Stimulated activated CD4-positive, alpha-beta T cell treated with anti-CD3 and anti-CD28 coated beads, Interleukin-12 subunit alpha, Interleukin-12 subunit beta, amount 100 ng/mL, for 24 hours (primary cell): ENCODE results near the gene RASL11A.
"Not testable (repeated sequence)": the region's sequence is repeated elsewhere in the genome, so short reads cannot be mapped to it uniquely, and the experiment has no call there.

Experiments used
- DNase-seq, 2 experiments: peaks; one replicate each; pipeline ENCODE4 v3.0.0-alpha.2; 2020; ENCODE audit warnings: low read depth in 2 of 2

Gene RASL11A

GRCh38 chr13:27270594-27271520 lies at the start of gene RASL11A:
RASL11A (plus strand) TSS chr13:27270830; CDS start chr13:27270945, 115 bp downstream.
- peak; percentile 50 to 61 for DNase-seq

GRCh38 chr13:27222100-27222499 lies 48.5 kb upstream of the RASL11A start:
- DNase-seq: not testable (repeated sequence)

GRCh38 chr13:27226991-27227390 lies 43.6 kb upstream of the RASL11A start:
- DNase-seq: no peak

DNA sequence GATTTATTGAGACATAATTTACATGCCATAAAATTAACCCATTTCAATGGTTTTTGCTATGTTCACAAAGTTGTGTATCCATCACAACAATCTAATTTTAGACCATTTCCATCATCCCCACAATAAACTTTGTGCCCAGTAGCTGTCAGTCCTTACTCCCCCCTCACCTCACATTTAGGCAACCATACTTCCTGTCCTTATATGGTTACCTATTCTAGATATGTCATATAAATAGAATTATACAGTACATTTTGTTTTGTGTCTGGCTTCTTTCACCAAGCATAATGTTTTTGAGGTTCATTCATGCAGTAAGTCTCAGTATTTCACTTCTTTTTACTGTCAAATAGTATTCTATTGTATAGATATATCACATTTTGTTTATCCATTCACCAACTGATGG lies 42.5 kb upstream of the RASL11A start:
- DNase-seq: no peak

- no peak for DNase-seq
These were observed 41.0 kb upstream of the RASL11A start for GRCh38 chr13:27229642-27230041.

DNA sequence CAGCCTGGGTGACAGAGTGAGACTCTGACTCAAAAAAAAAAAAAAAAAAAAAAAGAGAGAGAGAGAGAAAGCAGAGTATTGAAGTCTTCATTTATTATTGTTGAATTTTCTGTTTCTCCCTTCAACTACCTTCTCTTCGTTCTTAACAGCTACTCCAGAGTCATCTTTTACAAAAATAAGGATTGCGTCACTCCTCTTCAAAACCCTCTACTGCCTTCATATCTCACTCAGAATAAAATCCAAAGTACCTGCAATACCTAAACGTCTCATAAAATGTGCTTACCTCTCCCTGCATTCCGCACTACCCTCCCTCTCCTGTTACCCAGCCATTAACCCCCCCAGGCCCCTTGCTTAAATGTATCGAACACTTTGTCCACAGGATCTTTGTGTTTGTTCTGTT lies 36.7 kb upstream of the RASL11A start:
- no peak for DNase-seq

- DNase-seq: no peak
These were observed 34.2 kb upstream of the RASL11A start for GRCh38 chr13:27236478-27236877.

GRCh38 chr13:27242702-27243101 lies 27.9 kb upstream of the RASL11A start:
- DNase-seq: no peak

DNA sequence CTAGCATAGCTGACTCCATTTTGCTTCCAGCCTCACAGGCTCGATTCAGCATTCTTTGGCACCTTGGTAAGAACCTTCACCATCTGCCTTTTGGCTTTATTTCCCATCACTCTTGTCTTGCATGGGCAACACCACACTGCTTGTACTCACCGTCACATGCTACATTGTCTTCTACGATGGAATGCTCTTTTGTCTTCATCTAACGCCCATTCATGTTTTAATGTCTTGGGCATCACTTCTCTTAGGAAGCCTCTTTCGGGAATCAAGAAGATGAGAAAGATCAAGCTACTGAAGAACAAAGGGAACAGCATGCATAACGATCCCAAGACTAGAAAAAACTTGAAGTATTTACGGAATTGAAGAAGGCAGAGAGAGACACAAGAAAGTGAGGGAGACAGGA lies 25.0 kb upstream of the RASL11A start:
- no peak for DNase-seq

DNA sequence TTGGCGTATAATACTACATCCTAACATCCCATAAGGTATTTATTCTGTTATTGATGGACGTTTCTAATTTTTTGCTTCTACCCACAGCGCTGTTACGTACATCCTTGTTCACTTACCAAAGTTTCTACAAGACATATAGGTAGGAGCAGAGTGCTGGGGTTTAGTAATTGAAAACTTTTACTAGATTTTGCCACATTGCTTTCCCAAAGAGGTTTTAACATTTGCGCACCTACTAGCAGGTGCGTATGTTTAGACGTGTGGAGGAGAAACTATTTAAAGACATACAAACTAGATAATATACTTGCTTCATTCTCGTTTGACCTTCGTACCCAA lies 19.8 kb upstream of the RASL11A start:
- DNase-seq: no peak

DNA sequence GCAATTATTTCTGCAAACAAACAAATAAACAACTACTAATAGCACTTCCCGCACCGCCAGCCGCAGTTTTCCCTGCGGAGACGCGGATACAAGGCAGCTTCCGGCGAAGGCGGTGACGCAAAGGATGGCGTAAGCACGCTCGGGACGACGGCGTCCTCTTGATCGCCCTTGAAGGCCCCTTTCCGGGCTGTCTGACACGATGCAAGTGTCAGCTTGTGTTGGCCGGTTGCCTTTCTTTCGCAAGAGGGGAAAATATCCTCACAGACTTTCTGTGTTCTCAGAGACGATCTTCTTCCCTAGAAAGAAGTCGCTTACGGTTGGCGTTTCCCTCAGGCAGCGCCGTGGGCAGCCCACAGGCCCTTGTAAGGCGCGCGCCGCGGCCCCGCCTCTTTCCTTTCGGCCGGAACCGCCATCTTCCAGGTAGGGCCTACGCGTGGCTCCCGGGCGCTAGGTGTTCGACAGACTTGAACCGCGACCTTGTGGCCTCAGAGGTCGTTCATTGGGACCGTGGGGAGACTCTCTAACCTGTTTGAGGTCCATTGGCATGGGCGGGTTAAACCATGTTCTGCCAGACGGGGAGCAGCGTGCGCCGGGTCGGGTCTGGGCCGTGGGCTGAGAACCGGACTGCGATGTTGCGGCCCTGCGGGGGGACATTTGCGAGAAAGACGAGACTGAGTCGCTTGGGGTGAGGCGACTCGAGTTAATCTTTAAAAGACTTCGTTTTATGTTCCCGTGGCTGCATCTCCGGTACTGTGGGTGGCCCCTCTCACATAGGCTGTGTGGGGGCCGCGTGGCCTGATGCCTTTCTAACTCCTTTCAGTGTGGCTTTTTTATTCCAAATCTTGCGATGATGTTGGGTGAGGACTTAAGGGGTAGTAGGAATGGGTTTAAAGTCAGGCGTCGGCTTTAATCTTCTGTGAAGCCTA lies 19.2 kb upstream of the RASL11A start, which contains the start of gene RPL21:
Gene RPL21 (plus strand): TSS at position 393 of the 926 bp plus-strand sequence. CDS start 2,219 bp downstream, outside the sequence.
- DNase-seq: peak; percentile 74 to 86

- DNase-seq: no peak
These were observed 18.2 kb upstream of the RASL11A start for GRCh38 chr13:27252467-27252866.

DNA sequence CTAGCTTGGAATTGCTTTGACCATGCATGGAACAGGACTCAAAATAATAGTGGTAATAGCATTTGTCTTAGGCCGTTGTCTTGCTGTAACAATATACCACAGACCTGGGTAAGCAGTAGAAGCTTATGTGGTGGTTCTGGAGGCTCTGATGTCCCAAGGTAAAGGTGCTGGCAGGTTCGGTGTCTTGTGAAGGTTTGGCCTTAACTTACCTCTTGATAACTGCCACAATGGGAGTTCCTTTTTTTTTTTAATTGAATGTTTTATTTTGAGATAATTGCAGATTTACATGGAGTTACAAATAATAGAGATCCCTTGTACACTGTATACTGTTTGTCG lies 13.4 kb upstream of the RASL11A start:
- no peak for DNase-seq

DNA sequence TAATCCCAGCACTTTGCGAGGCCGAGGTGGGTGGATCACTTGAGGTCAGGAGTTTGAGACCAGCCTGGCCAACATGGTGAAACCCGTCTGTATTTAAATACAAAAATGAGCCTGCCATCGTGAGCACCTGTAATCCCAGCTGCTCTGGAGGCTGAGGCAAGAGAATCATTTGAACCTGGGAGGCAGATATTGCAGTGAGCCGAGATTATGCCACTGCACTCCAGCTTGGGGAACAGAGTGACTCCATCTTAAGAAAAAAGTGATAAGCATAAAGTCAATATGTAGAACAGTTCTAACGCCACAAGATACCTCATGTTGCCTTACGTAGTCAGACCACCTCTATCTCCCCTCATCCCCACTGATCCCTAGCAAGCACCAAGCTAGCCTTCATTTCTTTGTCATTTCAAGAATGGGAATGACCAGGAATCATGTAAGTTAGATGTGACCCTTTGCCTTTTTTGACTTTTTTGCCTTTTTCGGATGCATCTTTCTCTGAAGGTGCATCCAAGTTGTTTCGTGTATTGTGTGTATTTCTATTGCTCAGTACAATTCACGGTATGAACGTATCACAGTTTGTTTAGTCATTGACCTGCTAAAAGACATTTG lies 12.9 kb upstream of the RASL11A start:
- no peak for DNase-seq

- no peak for DNase-seq
These were observed 11.8 kb upstream of the RASL11A start for GRCh38 chr13:27258637-27259386.

DNA sequence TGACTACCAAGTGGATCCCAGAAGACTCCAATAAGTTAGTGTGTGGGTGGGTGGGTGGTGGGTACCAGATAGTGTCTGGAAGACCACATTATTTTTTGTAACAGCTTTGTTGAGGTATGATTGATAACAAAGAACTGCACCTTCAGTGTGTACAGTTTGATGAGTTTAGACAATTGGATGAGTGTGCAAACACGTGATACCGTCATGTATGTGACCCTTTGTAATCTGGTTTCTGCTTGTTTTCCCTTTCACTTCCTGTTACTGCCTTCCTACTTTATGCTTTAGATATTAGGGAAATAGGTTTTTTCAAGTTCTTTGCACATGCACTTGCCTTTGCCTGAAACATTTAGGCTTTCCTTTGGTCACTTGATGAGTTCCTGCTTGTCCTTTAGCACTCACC lies 10.8 kb upstream of the RASL11A start:
- DNase-seq: no peak

DNA sequence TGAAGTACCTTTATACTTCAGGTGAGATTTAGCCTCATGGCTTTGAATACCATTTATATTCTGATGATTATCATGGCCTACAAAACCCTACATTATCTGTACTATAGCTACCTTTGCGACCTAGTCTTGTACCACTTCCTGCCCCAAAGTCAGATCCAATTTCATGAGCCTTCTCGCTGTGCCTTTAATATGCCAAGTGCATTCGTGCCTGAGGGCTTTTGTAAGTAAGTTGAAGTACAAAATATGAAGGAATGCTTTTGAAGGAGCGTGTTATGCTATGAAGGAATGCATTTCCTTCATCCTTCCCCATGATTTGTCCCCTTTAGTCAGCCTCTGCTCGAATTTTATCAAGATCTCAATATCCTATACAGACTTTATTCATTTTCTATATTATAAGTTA lies 9.2 kb upstream of the RASL11A start:
- no peak for DNase-seq

GRCh38 chr13:27263438-27263837 lies 7.2 kb upstream of the RASL11A start:
- DNase-seq: no peak

DNA sequence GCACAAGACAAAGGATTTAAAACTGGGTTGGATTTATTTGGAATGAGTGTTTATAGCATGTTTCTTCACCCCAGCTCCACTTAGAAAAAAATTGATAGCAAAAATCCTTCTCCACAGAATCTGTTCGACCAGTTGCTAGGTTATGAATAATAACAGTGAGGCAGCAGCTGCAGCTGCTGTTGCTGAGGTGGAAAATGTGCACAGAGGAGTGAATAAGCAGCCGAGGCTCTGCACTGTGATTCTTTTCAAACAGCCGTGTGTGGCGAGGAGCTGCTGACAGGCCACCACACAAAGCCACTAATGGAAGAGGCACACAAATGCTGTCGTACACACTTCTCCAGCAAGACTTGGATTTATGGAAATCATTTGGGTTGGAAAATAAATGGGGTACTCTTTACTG lies 6.4 kb upstream of the RASL11A start:
- DNase-seq: no peak

DNA sequence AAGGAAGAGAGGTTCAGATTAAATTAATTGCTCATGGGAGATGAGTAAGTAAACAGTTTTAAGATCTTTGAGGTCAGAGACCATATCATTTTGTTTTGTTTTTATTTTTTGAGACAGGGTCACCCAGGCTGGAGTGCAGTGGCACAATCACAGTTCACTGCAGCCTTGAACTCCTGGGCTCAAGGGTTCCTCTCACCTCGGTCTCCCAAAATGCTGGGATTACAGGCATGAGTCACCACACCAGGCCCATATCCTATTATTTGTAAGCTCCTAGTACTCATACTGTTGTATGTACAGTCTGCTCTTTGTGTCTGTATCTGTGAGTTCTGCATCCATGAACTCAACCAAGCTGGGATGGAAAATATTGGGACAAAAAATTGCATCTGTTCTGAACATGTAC lies 6.0 kb upstream of the RASL11A start:
- DNase-seq: no peak

GRCh38 chr13:27266917-27267316 lies 3.7 kb upstream of the RASL11A start:
- DNase-seq: no peak

- DNase-seq: no peak
These were observed 3.0 kb upstream of the RASL11A start for GRCh38 chr13:27267596-27267995.
